ENCODE measurements around the gene NR2C2. TPM values are rescaled to one million over a fixed set of nuclear protein-coding genes. Genes with fewer than 3 reads are reported as not detected.

NR2C2 gene
- total RNA-seq, 2 donors from 2014 or later: 54.4 to 60.8 TPM

- H3K36me3 Mint-ChIP-seq (ENCODE audit: low read depth): peaks cover 43% of the 10 kb centered on the region
- peaks cover 22% of the 10 kb centered on the region for H3K4me1 Mint-ChIP-seq
- H3K4me3 ChIP-seq (ENCODE audit: low read length): no peak overlapping the region
- no peak for DNase-seq
- no peak overlapping the region for H3K9ac ChIP-seq (ENCODE audit: extremely low read depth, low read length, poor library complexity, severe bottlenecking)
- peaks cover 5% of the 10 kb centered on the region for H3K4me1 ChIP-seq (ENCODE audit: control insufficient read depth, insufficient read depth, low read length)
- no peak overlapping the region for H3K27ac ChIP-seq (ENCODE audit: low read depth, low read length)
- H3K27ac Mint-ChIP-seq: no peak overlapping the region
- peaks cover 19% of the 10 kb centered on the region for H3K9me3 ChIP-seq (ENCODE audit: control insufficient read depth, low read length)
- H3K27me3 Mint-ChIP-seq (ENCODE audit: insufficient read depth): no peaks in the 10 kb centered on the region
- H3K27me3 ChIP-seq (ENCODE audit: control insufficient read depth, insufficient read depth, low read length, poor library complexity, severe bottlenecking): no peaks in the 10 kb centered on the region
- no peak overlapping the region for H3K4me3 Mint-ChIP-seq
- TF ChIP-seq CTCF (conservative IDR thresholded peaks at IDR 0.05): no peak
- WGBS, 2 experiments (ENCODE audit: insufficient coverage in 1 of 2, insufficient read length in 1 of 2): 93 to 100% methylated on average over 1 to 5 of the region's 5 CpGs
- peaks cover 30% of the 10 kb centered on the region for H3K36me3 ChIP-seq (ENCODE audit: control insufficient read depth, insufficient read depth, low read length)
- H3K9me3 Mint-ChIP-seq: peaks cover 13% of the 10 kb centered on the region
These were observed 15.4 kb downstream of the NR2C2 start for GRCh38 chr3:14962762-14963161.

- no peak overlapping the region for H3K9ac ChIP-seq (ENCODE audit: extremely low read depth, low read length, poor library complexity, severe bottlenecking)
- peaks cover 30% of the 10 kb centered on the region for H3K36me3 ChIP-seq (ENCODE audit: control insufficient read depth, insufficient read depth, low read length)
- H3K4me1 ChIP-seq (ENCODE audit: control insufficient read depth, insufficient read depth, low read length): no peaks in the 10 kb centered on the region
- H3K9me3 Mint-ChIP-seq: peaks cover 17% of the 10 kb centered on the region
- H3K36me3 Mint-ChIP-seq (ENCODE audit: low read depth): peaks cover 58% of the 10 kb centered on the region
- 93 to 100% methylated on average over 1 of the region's 1 CpG for WGBS, 2 experiments (ENCODE audit: insufficient coverage in 1 of 2, insufficient read length in 1 of 2)
- H3K27ac Mint-ChIP-seq: no peak overlapping the region
- no peak overlapping the region for H3K4me3 Mint-ChIP-seq
- DNase-seq: no peak
- TF ChIP-seq CTCF (conservative IDR thresholded peaks at IDR 0.05): no peak
- H3K27me3 ChIP-seq (ENCODE audit: control insufficient read depth, insufficient read depth, low read length, poor library complexity, severe bottlenecking): no peaks in the 10 kb centered on the region
- no peak overlapping the region for H3K27ac ChIP-seq (ENCODE audit: low read depth, low read length)
- peaks cover 19% of the 10 kb centered on the region for H3K9me3 ChIP-seq (ENCODE audit: control insufficient read depth, low read length)
- no peaks in the 10 kb centered on the region for H3K4me1 Mint-ChIP-seq
- no peaks in the 10 kb centered on the region for H3K27me3 Mint-ChIP-seq (ENCODE audit: insufficient read depth)
- H3K4me3 ChIP-seq (ENCODE audit: low read length): peak overlapping the region; percentile 27
These were observed 19.9 kb downstream of the NR2C2 start for GRCh38 chr3:14967285-14967684.

GRCh38 chr3:14969671-14970070 is 22.3 kb downstream of the NR2C2 start:
- Histone ChIP-seq H3K9me3 (ENCODE audit: control insufficient read depth, low read length) (peaks cover 19% of the 10 kb centered on the region), H3K9ac (ENCODE audit: extremely low read depth, low read length, poor library complexity, severe bottlenecking) (no peak overlapping the region), H3K4me3 (ENCODE audit: low read length) (no peak overlapping the region), H3K36me3 (ENCODE audit: control insufficient read depth, insufficient read depth, low read length) (peaks cover 48% of the 10 kb centered on the region), H3K27ac (ENCODE audit: low read depth, low read length) (no peak overlapping the region), H3K27me3 (ENCODE audit: control insufficient read depth, insufficient read depth, low read length, poor library complexity, severe bottlenecking) (no peaks in the 10 kb centered on the region), H3K4me1 (ENCODE audit: control insufficient read depth, insufficient read depth, low read length) (no peaks in the 10 kb centered on the region)
- Mint-ChIP-seq H3K4me1 (no peaks in the 10 kb centered on the region), H3K27ac (no peak overlapping the region), H3K4me3 (no peak overlapping the region), H3K27me3 (ENCODE audit: insufficient read depth) (no peaks in the 10 kb centered on the region), H3K36me3 (ENCODE audit: low read depth) (peaks cover 69% of the 10 kb centered on the region), H3K9me3 (peaks cover 17% of the 10 kb centered on the region)
- WGBS, 2 experiments (ENCODE audit: insufficient coverage in 1 of 2, insufficient read length in 1 of 2): 100% methylated on average over 1 of the region's 1 CpG
- TF ChIP-seq CTCF (conservative IDR thresholded peaks at IDR 0.05): no peak
- no peak for DNase-seq

All from endodermal cell (in vitro differentiated cells).